ENCODE data around the gene FADD. TPM values are rescaled to one million over a fixed set of nuclear protein-coding genes. Genes with fewer than 3 reads are reported as not detected.

The FADD gene, protein sequence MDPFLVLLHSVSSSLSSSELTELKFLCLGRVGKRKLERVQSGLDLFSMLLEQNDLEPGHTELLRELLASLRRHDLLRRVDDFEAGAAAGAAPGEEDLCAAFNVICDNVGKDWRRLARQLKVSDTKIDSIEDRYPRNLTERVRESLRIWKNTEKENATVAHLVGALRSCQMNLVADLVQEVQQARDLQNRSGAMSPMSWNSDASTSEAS
- total RNA-seq = 10 to 100 TPM; 17.0 to 26.6 (median 21.9) TPM

DNA sequence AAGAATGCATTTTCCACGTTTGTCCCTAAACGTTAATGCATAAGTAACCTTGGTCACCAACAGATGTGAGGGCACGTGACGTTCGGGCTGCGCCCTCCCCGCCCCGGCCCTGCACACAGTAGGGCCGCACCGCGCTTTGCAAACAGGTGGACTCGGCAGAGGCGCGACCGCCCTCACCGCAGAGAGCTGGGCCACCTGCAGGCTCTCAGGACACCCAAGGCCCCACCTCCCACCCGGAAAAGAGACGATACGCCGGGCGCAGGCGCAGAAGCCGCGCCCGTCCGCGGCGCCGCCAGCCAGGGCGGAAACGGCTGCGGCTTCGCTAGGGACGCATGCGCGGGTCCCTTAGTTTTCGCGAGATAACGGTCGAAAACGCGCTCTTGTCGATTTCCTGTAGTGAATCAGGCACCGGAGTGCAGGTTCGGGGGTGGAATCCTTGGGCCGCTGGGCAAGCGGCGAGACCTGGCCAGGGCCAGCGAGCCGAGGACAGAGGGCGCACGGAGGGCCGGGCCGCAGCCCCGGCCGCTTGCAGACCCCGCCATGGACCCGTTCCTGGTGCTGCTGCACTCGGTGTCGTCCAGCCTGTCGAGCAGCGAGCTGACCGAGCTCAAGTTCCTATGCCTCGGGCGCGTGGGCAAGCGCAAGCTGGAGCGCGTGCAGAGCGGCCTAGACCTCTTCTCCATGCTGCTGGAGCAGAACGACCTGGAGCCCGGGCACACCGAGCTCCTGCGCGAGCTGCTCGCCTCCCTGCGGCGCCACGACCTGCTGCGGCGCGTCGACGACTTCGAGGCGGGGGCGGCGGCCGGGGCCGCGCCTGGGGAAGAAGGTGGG lies at the start of gene FADD:
FADD (plus strand) TSS at position 377 of the 831 bp plus-strand sequence; CDS start at position 541, 164 bp downstream.
- peaks cover 23% of the 10 kb centered on the region for H3K27me3 ChIP-seq
- ATAC-seq = peak; percentile 94
- no peaks in the 10 kb centered on the region for H3K9me3 ChIP-seq
- peaks cover 0 to 43% (median 15%) of the 10 kb centered on the region in 3 donors for H3K4me1 ChIP-seq
- TF ChIP-seq POLR2AphosphoS5 (IDR thresholded peaks at IDR 0.05) (peak; percentile 80), POLR2A (IDR thresholded peaks at IDR 0.05) (peak; percentile 53 to 60), EP300 (IDR thresholded peaks at IDR 0.05) (no peak)
- TF ChIP-seq, protein P1, sequence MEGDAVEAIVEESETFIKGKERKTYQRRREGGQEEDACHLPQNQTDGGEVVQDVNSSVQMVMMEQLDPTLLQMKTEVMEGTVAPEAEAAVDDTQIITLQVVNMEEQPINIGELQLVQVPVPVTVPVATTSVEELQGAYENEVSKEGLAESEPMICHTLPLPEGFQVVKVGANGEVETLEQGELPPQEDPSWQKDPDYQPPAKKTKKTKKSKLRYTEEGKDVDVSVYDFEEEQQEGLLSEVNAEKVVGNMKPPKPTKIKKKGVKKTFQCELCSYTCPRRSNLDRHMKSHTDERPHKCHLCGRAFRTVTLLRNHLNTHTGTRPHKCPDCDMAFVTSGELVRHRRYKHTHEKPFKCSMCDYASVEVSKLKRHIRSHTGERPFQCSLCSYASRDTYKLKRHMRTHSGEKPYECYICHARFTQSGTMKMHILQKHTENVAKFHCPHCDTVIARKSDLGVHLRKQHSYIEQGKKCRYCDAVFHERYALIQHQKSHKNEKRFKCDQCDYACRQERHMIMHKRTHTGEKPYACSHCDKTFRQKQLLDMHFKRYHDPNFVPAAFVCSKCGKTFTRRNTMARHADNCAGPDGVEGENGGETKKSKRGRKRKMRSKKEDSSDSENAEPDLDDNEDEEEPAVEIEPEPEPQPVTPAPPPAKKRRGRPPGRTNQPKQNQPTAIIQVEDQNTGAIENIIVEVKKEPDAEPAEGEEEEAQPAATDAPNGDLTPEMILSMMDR (IDR thresholded peaks at IDR 0.05) = no peak
- peaks cover 0 to 32% of the 10 kb centered on the region in 2 donors for H3K36me3 ChIP-seq
- peak within 1 kb of the TSS; percentile 63 to 98 for H3K4me3 ChIP-seq
- 0% methylated on average over 5 of the region's 91 CpGs; no CpG with 5 or more reads in 1 of the 2 donors for WGBS, 2 donors (ENCODE audit: low coverage in 1 of 2)
- peak within 1 kb of the TSS; percentile 66 to 93 (median 91) for H3K27ac ChIP-seq

DNA sequence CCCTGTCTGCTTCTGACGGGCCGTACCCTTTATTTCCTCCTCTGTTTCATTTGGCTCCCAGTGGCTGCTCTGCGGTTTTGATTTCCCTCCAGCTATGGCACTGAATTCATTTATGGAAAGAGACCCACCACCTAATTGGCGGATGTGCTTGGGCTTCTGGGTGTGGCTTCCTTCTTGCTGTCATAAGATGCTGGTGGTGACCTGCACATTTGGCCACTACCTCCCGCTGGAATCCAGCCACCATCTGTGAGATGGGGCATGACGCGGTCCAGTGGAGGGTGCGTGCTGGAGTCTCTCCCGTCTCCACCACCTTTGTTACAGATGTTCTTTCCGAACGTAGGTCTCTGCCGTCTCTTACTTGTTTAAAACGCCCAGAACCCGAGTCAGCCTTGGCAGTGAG lies 47.7 kb upstream of the FADD start:
- TF ChIP-seq EP300 (IDR thresholded peaks at IDR 0.05) (no peak), POLR2A (IDR thresholded peaks at IDR 0.05) (no peak), POLR2AphosphoS5 (IDR thresholded peaks at IDR 0.05) (no peak)
- TF ChIP-seq, protein P1 (IDR thresholded peaks at IDR 0.05) = no peak
- Histone ChIP-seq H3K27ac (no peak overlapping the region), H3K4me3 (no peak overlapping the region), H3K4me1 (no peaks in the 10 kb centered on the region), H3K36me3 (no peaks in the 10 kb centered on the region), H3K9me3 (no peaks in the 10 kb centered on the region), H3K27me3 (peaks cover 9% of the 10 kb centered on the region)
- no peak for ATAC-seq
- WGBS, 2 donors (ENCODE audit: low coverage in 1 of 2) = 92 to 95% methylated on average over 9 of the region's 14 CpGs

DNA sequence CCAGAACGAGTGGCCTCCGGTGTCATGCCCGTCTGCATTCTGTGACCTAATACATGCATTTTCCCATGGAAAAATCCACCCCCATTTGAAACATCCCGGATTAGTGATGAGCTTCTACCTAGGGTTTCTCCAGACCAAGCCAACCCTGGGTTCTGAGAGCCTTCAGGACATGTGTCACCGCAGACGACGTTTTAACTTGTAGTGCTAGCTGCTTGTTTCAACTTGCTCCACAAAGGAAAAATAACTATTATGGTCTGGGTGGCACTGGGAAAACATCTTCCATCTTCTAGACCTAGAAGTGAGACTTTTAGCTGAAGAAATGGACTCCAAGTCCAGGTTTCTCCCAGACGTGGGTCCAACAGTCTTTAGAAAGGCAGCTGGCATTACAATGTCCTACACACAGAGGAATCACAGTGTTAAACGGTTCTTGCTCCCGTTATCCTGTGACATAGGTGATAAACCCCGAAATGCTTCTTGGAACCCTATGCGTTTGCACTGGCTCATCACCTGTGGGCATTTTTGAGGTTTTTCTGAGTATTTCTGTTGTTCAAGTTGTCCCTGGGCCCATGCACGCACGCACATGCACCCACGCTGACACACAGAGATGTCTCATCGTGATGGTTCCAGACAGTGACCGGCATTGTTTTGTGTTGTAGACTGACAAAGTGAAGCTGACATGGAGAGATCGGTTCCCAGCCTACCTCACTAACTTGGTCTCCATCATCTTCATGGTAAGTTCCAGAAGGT lies 46.6 kb upstream of the FADD start:
- H3K36me3 ChIP-seq = no peaks in the 10 kb centered on the region
- ATAC-seq = no peak
- H3K27me3 ChIP-seq = peaks cover 11% of the 10 kb centered on the region
- TF ChIP-seq, protein P1 (IDR thresholded peaks at IDR 0.05) = no peak
- TF ChIP-seq POLR2A (IDR thresholded peaks at IDR 0.05) (no peak), POLR2AphosphoS5 (IDR thresholded peaks at IDR 0.05) (no peak), EP300 (IDR thresholded peaks at IDR 0.05) (no peak)
- H3K9me3 ChIP-seq = no peaks in the 10 kb centered on the region
- H3K4me1 ChIP-seq = no peaks in the 10 kb centered on the region
- H3K4me3 ChIP-seq = no peak overlapping the region
- H3K27ac ChIP-seq = no peak overlapping the region
- WGBS, 2 donors (ENCODE audit: low coverage in 1 of 2) = 85 to 94% methylated on average over 5 to 15 of the region's 18 CpGs

DNA sequence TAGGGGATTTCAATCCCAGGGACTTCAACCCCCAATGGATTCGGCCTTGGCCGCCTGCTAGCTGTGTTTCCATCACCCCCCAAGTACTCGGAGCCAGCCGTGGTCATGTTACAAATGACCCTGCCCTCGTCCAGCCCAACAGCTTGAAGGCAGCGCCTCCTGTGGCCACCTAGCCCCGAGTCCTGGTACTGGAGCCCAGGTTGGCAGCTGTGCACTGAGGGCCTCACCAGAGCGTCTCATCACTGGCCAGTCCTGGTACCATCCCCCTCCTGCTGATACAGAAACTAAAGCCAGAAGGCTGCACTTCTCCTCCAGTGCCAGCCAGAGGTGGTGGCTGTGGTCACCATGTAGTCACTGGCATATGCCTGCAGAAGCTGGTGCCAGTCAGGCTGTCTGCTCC lies 44.9 kb upstream of the FADD start:
- Histone ChIP-seq H3K27me3 (peaks cover 17% of the 10 kb centered on the region), H3K36me3 (no peaks in the 10 kb centered on the region), H3K4me1 (no peaks in the 10 kb centered on the region), H3K9me3 (no peaks in the 10 kb centered on the region), H3K4me3 (no peak overlapping the region), H3K27ac (no peak overlapping the region)
- WGBS, 2 donors (ENCODE audit: low coverage in 1 of 2) = 56% methylated on average over 5 of the region's 8 CpGs; no CpG with 5 or more reads in 1 of the 2 donors
- TF ChIP-seq POLR2A (IDR thresholded peaks at IDR 0.05) (no peak), POLR2AphosphoS5 (IDR thresholded peaks at IDR 0.05) (no peak), EP300 (IDR thresholded peaks at IDR 0.05) (no peak)
- TF ChIP-seq, protein P1 (IDR thresholded peaks at IDR 0.05) = no peak
- no peak for ATAC-seq

All from gastroesophageal sphincter (tissue), 4 donors.